Measurements from ENCODE around the gene L3MBTL4.

DNA sequence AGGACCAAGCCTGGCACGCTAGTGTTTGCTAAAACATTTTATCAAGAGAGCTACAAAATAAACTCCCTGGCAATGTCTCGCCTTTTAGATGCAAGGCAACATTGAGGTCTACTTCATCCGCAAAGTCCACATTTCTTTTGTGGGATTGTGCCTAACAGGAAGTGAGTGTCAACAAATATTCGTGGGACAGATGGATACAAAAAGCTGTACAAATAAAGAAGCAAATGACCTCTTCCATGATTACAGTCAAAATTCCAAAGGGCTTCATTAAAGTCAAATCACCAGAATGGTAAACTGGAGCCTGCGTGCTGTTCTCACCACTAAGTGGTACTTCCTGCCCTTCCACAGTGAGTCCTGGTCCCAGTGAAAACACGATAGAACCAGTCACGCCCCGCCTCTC is 40.4 kb downstream of the L3MBTL4 start:
- TF ChIP-seq, protein P1, sequence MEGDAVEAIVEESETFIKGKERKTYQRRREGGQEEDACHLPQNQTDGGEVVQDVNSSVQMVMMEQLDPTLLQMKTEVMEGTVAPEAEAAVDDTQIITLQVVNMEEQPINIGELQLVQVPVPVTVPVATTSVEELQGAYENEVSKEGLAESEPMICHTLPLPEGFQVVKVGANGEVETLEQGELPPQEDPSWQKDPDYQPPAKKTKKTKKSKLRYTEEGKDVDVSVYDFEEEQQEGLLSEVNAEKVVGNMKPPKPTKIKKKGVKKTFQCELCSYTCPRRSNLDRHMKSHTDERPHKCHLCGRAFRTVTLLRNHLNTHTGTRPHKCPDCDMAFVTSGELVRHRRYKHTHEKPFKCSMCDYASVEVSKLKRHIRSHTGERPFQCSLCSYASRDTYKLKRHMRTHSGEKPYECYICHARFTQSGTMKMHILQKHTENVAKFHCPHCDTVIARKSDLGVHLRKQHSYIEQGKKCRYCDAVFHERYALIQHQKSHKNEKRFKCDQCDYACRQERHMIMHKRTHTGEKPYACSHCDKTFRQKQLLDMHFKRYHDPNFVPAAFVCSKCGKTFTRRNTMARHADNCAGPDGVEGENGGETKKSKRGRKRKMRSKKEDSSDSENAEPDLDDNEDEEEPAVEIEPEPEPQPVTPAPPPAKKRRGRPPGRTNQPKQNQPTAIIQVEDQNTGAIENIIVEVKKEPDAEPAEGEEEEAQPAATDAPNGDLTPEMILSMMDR (IDR thresholded peaks at IDR 0.05): no peak
- TF ChIP-seq POLR2AphosphoS5 (IDR thresholded peaks at IDR 0.05): no peak
- TF ChIP-seq POLR2A (IDR thresholded peaks at IDR 0.05): no peak
